T47D (cell line): ENCODE results near the gene SCUBE1.

Experiments used
- DNase-seq, 2 experiments: peaks; one replicate each; pipeline versions ENCODE4 v3.0.0 to v3.0.0-alpha.2; 2011 to 2012; ENCODE audit warnings: low read depth in 1 of 2, low spot score in 1 of 2
- JUND ChIP-seq: IDR thresholded peaks from 2 replicates; pipeline ENCODE4 v1.6.1; 2012; ENCODE audit warnings: low read depth
- in situ Hi-C: cut with HindIII; loops from 2 replicates; pipeline ENCODE4 v1.10.0; 2016; ENCODE audit warnings: low sequenced_read_pairs, low pct_unique_long_range_greater_than_20kb

Gene SCUBE1

GRCh38 chr22:43262990-43263644 is 80.1 kb downstream of the SCUBE1 start:
- in situ Hi-C loops = no loop called here
- no peak for DNase-seq

GRCh38 chr22:43260331-43261231 is 82.6 kb downstream of the SCUBE1 start:
- no peak for DNase-seq
- TF ChIP-seq JUND = no peak
- in situ Hi-C loops = no loop called here

More at GRCh38 chr22:43262990-43263644, 80.1 kb downstream of the SCUBE1 start:
- no peak for TF ChIP-seq JUND

- no peak for DNase-seq
- in situ Hi-C loops = no loop called here
- TF ChIP-seq JUND = no peak
These were observed 85.2 kb downstream of the SCUBE1 start for GRCh38 chr22:43257961-43258360.

GRCh38 chr22:43257549-43257948 is 85.6 kb downstream of the SCUBE1 start:
- no peak for DNase-seq
- TF ChIP-seq JUND = no peak
- in situ Hi-C loops = no loop called here

GRCh38 chr22:43256976-43257545 is 86.1 kb downstream of the SCUBE1 start:
- no peak for DNase-seq
- in situ Hi-C loops = no loop called here
- no peak for TF ChIP-seq JUND

- in situ Hi-C loops = no loop called here
- no peak for TF ChIP-seq JUND
- no peak for DNase-seq
These were observed 86.6 kb downstream of the SCUBE1 start for GRCh38 chr22:43256569-43256968.

- in situ Hi-C loops = no loop called here
- TF ChIP-seq JUND = no peak
These were observed 87.9 kb downstream of the SCUBE1 start for GRCh38 chr22:43255299-43255698.

GRCh38 chr22:43253839-43254238 is 89.3 kb downstream of the SCUBE1 start:
- DNase-seq = peak; percentile 41 to 83
- no peak for TF ChIP-seq JUND
- in situ Hi-C loops = no loop called here

More at GRCh38 chr22:43255299-43255698, 87.9 kb downstream of the SCUBE1 start:
- DNase-seq = no peak

- in situ Hi-C loops = no loop called here
- TF ChIP-seq JUND = no peak
- no peak for DNase-seq
These were observed 90.9 kb downstream of the SCUBE1 start for GRCh38 chr22:43252319-43252718.

- in situ Hi-C loops = no loop called here
- TF ChIP-seq JUND = no peak
- DNase-seq = no peak
These were observed 93.2 kb downstream of the SCUBE1 start for GRCh38 chr22:43249789-43250471.

GRCh38 chr22:43247546-43248260 is 95.5 kb downstream of the SCUBE1 start:
- in situ Hi-C loops = no loop called here
- no peak for DNase-seq
- no peak for TF ChIP-seq JUND

GRCh38 chr22:43246188-43246587 is 97.0 kb downstream of the SCUBE1 start:
- in situ Hi-C loops = no loop called here
- DNase-seq = no peak
- TF ChIP-seq JUND = no peak
